Activated CD4-positive, alpha-beta T cell treated with anti-CD3 and anti-CD28 coated beads, Interleukin-2, amount 10 ng/mL, durations not matched to agents 24 days and 14 days (primary cell): ENCODE results near the gene BRINP1. TPM values are rescaled to one million over a fixed set of nuclear protein-coding genes. Genes with fewer than 3 reads are reported as not detected.

Experiments
- DNase-seq: peaks from one replicate; pipeline ENCODE4 v3.0.0; 2022
- H3K27ac Mint-ChIP-seq: one replicate; pipeline ENCODE4 v1.8.0; 2022; ENCODE audit warnings: mild to moderate bottlenecking, mixed read lengths
- H3K27me3 Mint-ChIP-seq: one replicate; pipeline ENCODE4 v1.8.0; 2022; ENCODE audit warnings: mixed read lengths
- H3K36me3 Mint-ChIP-seq: one replicate; pipeline ENCODE4 v1.8.0; 2022; ENCODE audit warnings: low read depth, mild to moderate bottlenecking, mixed read lengths
- H3K4me1 Mint-ChIP-seq: one replicate; pipeline ENCODE4 v1.8.0; 2021; ENCODE audit warnings: mixed read lengths
- H3K4me3 Mint-ChIP-seq: one replicate; pipeline ENCODE4 v1.8.0; 2022; ENCODE audit warnings: mild to moderate bottlenecking, moderate library complexity, mixed read lengths
- H3K9me3 Mint-ChIP-seq: one replicate; pipeline ENCODE4 v1.8.0; 2021; ENCODE audit warnings: mixed read lengths
- intact Hi-C: fragments of 100-400 bp; cut with micrococcal nuclease; formaldehyde crosslinking; loops from one replicate; pipeline ENCODE4 v1.15.1; 2023
- total RNA-seq: library from RNA; stranded (reverse); gene quantifications from 2 replicates; pipeline ENCODE4 v1.2.3, GENCODE V29; 2022

BRINP1 gene, protein sequence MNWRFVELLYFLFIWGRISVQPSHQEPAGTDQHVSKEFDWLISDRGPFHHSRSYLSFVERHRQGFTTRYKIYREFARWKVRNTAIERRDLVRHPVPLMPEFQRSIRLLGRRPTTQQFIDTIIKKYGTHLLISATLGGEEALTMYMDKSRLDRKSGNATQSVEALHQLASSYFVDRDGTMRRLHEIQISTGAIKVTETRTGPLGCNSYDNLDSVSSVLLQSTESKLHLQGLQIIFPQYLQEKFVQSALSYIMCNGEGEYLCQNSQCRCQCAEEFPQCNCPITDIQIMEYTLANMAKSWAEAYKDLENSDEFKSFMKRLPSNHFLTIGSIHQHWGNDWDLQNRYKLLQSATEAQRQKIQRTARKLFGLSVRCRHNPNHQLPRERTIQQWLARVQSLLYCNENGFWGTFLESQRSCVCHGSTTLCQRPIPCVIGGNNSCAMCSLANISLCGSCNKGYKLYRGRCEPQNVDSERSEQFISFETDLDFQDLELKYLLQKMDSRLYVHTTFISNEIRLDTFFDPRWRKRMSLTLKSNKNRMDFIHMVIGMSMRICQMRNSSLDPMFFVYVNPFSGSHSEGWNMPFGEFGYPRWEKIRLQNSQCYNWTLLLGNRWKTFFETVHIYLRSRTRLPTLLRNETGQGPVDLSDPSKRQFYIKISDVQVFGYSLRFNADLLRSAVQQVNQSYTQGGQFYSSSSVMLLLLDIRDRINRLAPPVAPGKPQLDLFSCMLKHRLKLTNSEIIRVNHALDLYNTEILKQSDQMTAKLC
- total RNA-seq: not detected in 2 replicates

DNA sequence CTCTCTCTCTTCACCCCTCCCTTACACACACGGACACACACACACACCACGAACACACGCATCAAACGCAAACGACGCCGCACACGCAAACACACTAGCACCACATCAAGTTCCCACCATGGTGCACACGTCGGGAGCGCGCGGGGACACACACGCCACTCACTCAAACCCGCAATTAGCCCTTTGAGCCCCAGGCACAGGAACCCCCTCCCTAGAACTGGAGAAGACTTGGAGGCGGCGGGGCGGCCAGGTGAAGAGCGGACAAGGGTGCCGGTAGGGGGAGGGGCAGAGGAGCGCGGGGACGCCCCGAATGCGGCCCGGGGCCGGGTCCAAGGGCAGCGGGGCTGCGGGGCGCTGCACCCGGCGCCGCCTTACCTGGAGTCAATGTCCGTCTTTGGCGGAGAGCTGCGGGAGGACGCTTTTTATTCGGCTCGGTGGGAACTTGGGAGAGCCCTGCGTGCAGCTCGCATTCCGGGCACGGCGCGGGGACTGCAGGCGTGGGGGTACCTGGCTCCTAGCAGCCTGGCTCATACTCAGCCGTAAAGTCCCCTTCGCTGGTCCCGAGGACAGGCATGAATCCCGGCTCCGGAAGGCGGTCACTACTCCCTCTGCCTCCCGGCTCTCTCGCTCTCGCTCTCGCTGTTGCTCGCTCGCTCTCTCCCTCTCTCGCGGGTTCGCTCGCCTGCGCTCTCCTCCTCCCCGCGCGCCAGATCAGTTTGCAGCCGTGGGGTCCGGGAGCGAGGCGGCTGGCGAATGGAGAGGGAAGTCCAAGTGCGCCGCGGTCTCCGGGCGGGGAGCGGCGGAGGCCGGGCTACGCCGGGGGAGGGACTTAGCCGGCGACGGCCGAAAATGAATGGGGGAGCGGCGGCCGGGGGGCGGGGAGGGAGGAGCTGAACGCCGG is at the start of gene BRINP1:
BRINP1 (minus strand) TSS at position 755 of the 901 bp plus-strand sequence. CDS start 56,080 bp downstream, outside the sequence.
- DNase-seq: no peak
- peaks cover 11% of the 10 kb centered on the region for H3K9me3 Mint-ChIP-seq
- no peaks in the 10 kb centered on the region for H3K36me3 Mint-ChIP-seq
- no peak within 1 kb of the TSS for H3K27ac Mint-ChIP-seq
- no peaks in the 10 kb centered on the region for H3K4me1 Mint-ChIP-seq
- no peak within 1 kb of the TSS for H3K4me3 Mint-ChIP-seq
- intact Hi-C loops: no loop called here
- H3K27me3 Mint-ChIP-seq: peaks cover 32% of the 10 kb centered on the region

GRCh38 chr9:119418721-119419120 is 49.5 kb upstream of the BRINP1 start:
- no peak for DNase-seq
- Mint-ChIP-seq H3K27ac (no peak overlapping the region), H3K27me3 (no peaks in the 10 kb centered on the region), H3K36me3 (no peaks in the 10 kb centered on the region), H3K4me3 (no peak overlapping the region), H3K4me1 (no peaks in the 10 kb centered on the region), H3K9me3 (peaks cover 4% of the 10 kb centered on the region)
- intact Hi-C loops: no loop called here

GRCh38 chr9:119416793-119417192 is 47.6 kb upstream of the BRINP1 start:
- intact Hi-C loops: no loop called here
- H3K27ac Mint-ChIP-seq: no peak overlapping the region
- H3K36me3 Mint-ChIP-seq: no peaks in the 10 kb centered on the region
- H3K4me3 Mint-ChIP-seq: no peak overlapping the region
- H3K4me1 Mint-ChIP-seq: no peaks in the 10 kb centered on the region
- peaks cover 4% of the 10 kb centered on the region for H3K9me3 Mint-ChIP-seq
- no peaks in the 10 kb centered on the region for H3K27me3 Mint-ChIP-seq
- DNase-seq: no peak

DNA sequence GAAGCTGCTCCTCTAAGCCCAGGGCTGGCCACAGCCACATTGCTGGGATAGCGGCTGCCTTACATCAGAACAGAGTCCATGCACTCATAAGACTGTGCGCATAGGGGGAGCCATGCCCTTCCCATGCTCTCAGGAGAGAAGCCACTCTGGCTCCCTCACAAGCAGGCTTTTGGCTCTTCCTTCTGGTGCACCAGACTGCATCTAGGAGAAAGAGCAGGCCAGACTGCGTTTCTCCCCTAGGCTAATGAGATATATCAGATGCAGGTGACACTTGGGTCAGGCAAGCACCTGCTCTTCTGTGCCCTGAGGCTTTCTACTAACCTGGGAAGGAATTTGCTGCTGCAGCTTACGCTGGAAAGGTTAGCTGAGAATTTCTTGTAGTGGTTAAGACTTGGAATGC is 43.2 kb upstream of the BRINP1 start:
- no peak overlapping the region for H3K27ac Mint-ChIP-seq
- no peaks in the 10 kb centered on the region for H3K4me1 Mint-ChIP-seq
- no peak overlapping the region for H3K4me3 Mint-ChIP-seq
- no peaks in the 10 kb centered on the region for H3K36me3 Mint-ChIP-seq
- intact Hi-C loops: no loop called here
- no peaks in the 10 kb centered on the region for H3K27me3 Mint-ChIP-seq
- no peaks in the 10 kb centered on the region for H3K9me3 Mint-ChIP-seq
- DNase-seq: no peak

GRCh38 chr9:119409552-119409951 is 40.3 kb upstream of the BRINP1 start:
- H3K36me3 Mint-ChIP-seq: no peaks in the 10 kb centered on the region
- no peaks in the 10 kb centered on the region for H3K4me1 Mint-ChIP-seq
- intact Hi-C loops: no loop called here
- no peak overlapping the region for H3K4me3 Mint-ChIP-seq
- no peak for DNase-seq
- H3K27ac Mint-ChIP-seq: no peak overlapping the region
- H3K27me3 Mint-ChIP-seq: no peaks in the 10 kb centered on the region
- no peaks in the 10 kb centered on the region for H3K9me3 Mint-ChIP-seq

- no peak for DNase-seq
- Mint-ChIP-seq H3K36me3 (no peaks in the 10 kb centered on the region), H3K4me1 (no peaks in the 10 kb centered on the region), H3K27me3 (no peaks in the 10 kb centered on the region), H3K9me3 (no peaks in the 10 kb centered on the region), H3K4me3 (no peak overlapping the region), H3K27ac (no peak overlapping the region)
- intact Hi-C loops: no loop called here
Observed at GRCh38 chr9:119400606-119401005, 31.4 kb upstream of the BRINP1 start.

DNA sequence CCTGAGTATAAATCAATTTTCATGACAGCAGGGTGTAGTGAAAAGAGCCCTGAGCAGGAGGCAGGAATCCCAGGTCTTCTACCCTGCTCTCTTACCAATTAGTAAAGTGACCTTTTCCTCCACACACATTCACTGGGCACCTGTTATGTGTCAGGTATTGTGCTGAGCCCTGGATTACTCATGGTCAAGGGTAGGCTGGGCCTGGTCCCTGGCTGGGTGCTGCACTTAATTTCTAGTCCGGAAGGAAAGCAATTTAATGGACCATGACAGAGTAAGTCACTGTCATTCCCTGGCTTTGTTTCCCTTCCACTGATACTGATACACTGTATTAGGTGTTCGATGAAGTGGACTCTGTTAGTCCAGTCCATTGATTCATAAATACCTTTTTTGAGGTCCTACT is 29.1 kb upstream of the BRINP1 start:
- Mint-ChIP-seq H3K4me3 (no peak overlapping the region), H3K36me3 (no peaks in the 10 kb centered on the region), H3K9me3 (no peaks in the 10 kb centered on the region), H3K4me1 (no peaks in the 10 kb centered on the region), H3K27ac (no peak overlapping the region), H3K27me3 (no peaks in the 10 kb centered on the region)
- intact Hi-C loops: no loop called here
- DNase-seq: no peak

GRCh38 chr9:119391878-119392277 is 22.6 kb upstream of the BRINP1 start:
- H3K27ac Mint-ChIP-seq: no peak overlapping the region
- H3K27me3 Mint-ChIP-seq: no peaks in the 10 kb centered on the region
- no peaks in the 10 kb centered on the region for H3K36me3 Mint-ChIP-seq
- no peaks in the 10 kb centered on the region for H3K4me1 Mint-ChIP-seq
- H3K9me3 Mint-ChIP-seq: no peaks in the 10 kb centered on the region
- no peak for DNase-seq
- intact Hi-C loops: no loop called here
- H3K4me3 Mint-ChIP-seq: no peak overlapping the region

- no peak overlapping the region for H3K27ac Mint-ChIP-seq
- peaks cover 7% of the 10 kb centered on the region for H3K27me3 Mint-ChIP-seq
- peaks cover 8% of the 10 kb centered on the region for H3K9me3 Mint-ChIP-seq
- intact Hi-C loops: no loop called here
- H3K4me1 Mint-ChIP-seq: no peaks in the 10 kb centered on the region
- DNase-seq: no peak
- no peak overlapping the region for H3K4me3 Mint-ChIP-seq
- H3K36me3 Mint-ChIP-seq: no peaks in the 10 kb centered on the region
Observed at GRCh38 chr9:119375892-119376291, 6.7 kb upstream of the BRINP1 start.

- H3K4me3 Mint-ChIP-seq: no peak overlapping the region
- no peak overlapping the region for H3K27ac Mint-ChIP-seq
- H3K27me3 Mint-ChIP-seq: peaks cover 28% of the 10 kb centered on the region
- no peaks in the 10 kb centered on the region for H3K36me3 Mint-ChIP-seq
- peaks cover 14% of the 10 kb centered on the region for H3K9me3 Mint-ChIP-seq
- intact Hi-C loops: no loop called here
- H3K4me1 Mint-ChIP-seq: no peaks in the 10 kb centered on the region
- no peak for DNase-seq
Observed at GRCh38 chr9:119372951-119373350, 3.7 kb upstream of the BRINP1 start.

DNA sequence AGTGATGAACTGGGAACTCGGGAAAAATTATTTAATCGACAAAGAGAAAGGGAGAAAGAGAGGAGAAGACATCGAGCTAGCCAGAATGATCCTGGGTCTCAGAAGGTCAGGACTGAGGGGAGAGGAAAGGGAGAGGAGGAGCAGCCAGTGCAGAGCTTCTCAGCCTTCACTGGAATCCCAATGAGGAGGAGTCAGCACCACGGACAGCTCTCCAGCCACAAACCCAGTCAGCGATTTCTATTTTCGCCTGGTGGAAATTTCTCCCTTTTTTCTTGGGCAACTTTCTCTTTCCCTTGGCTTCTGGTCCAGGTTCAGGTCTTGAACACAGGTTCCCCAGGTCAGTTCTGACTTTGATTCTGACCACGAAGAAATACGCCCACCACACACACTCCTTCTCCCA is 1.6 kb upstream of the BRINP1 start:
- peaks cover 32% of the 10 kb centered on the region for H3K27me3 Mint-ChIP-seq
- intact Hi-C loops: no loop called here
- H3K9me3 Mint-ChIP-seq: peaks cover 11% of the 10 kb centered on the region
- no peaks in the 10 kb centered on the region for H3K36me3 Mint-ChIP-seq
- no peaks in the 10 kb centered on the region for H3K4me1 Mint-ChIP-seq
- no peak overlapping the region for H3K4me3 Mint-ChIP-seq
- no peak overlapping the region for H3K27ac Mint-ChIP-seq
- DNase-seq: peak; percentile 67

DNA sequence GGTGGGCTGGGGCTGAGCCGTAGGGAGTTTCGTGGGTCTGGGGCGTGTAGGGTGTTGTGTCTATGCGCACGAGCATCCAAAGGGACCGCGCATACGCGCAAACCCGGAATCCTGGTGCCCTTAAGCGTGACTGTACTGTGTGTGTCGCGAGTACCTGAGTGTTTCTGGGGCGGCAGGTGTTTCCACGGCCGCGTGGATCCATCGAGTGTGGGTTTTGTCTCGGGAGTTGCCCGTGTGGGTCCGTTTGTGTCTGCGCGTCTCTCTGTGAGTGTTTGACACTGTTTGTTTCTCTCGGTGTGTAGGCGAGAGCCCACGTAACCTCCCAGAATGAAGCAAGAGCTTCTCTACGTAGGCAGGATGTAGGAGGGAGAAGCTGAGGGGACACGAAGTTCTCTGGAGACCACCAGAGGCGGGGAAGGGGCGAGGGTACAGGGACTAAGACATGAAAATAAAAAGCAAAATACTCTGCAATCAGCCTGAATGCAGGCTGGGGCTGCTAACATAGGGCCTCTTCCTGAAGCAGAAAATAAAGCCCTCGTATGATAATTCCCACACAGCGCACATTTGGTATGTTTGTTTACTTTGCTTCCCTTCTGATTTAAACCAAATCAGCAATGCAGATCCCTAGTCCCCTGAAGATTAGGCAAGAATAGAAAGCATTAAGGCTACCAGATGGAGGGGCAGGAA is 588 bp upstream of the BRINP1 start:
- Mint-ChIP-seq H3K4me1 (no peaks in the 10 kb centered on the region), H3K9me3 (peaks cover 11% of the 10 kb centered on the region), H3K27ac (no peak overlapping the region), H3K4me3 (no peak overlapping the region), H3K27me3 (peaks cover 32% of the 10 kb centered on the region), H3K36me3 (no peaks in the 10 kb centered on the region)
- intact Hi-C loops: no loop called here
- DNase-seq: no peak

GRCh38 chr9:119368179-119368578 is 1.1 kb downstream of the BRINP1 start:
- no peak for DNase-seq
- Mint-ChIP-seq H3K27me3 (peaks cover 32% of the 10 kb centered on the region), H3K27ac (no peak overlapping the region), H3K36me3 (no peaks in the 10 kb centered on the region), H3K4me1 (no peaks in the 10 kb centered on the region), H3K9me3 (peaks cover 11% of the 10 kb centered on the region), H3K4me3 (no peak overlapping the region)
- intact Hi-C loops: no loop called here
